Tibial artery (tissue), 4 donors: ENCODE data around the gene LRRC18.

ENCODE experiments used
- DNase-seq, 2 donors: peaks; one replicate each; pipeline ENCODE4 v3.0.0-alpha.2; 2019
- H3K27ac ChIP-seq, 2 donors: fragments of 200-600 bp; sonication (generic) in 1 of 2; 1 replicate in 1 of 2; 2 replicates in 1 of 2; pipeline ENCODE4 v1.5.1; 2018 to 2019; ENCODE audit warnings: mild to moderate bottlenecking in 1 of 2
- H3K27me3 ChIP-seq, 2 donors: fragments of 200-600 bp; sonication (generic) in 1 of 2; one replicate each; pipeline versions ENCODE4 v1.5.1 to v1.6.0; 2016 to 2019
- H3K36me3 ChIP-seq, 3 donors: fragments of 200-600 bp; sonication (generic) in 2 of 3; one replicate each; pipeline ENCODE4 v1.5.1; 2016 to 2019; ENCODE audit warnings: mild to moderate bottlenecking in 2 of 3
- H3K4me1 ChIP-seq, 4 donors: fragments of 200-600 bp; sonication (generic) in 2 of 4; 1 replicate in 3 of 4; 2 replicates in 1 of 4; pipeline ENCODE4 v1.5.1; 2016 to 2019
- H3K4me3 ChIP-seq, 2 donors: fragments of 200-600 bp; sonication (generic) in 1 of 2; 1 replicate in 1 of 2; 2 replicates in 1 of 2; pipeline ENCODE4 v1.5.1; 2018 to 2019; ENCODE audit warnings: mild to moderate bottlenecking in 2 of 2
- H3K9me3 ChIP-seq, 3 donors: fragments of 200-600 bp; sonication (generic) in 1 of 3; one replicate each; pipeline ENCODE4 v1.5.1; 2016 to 2019
- intact Hi-C: fragments of 100-400 bp; cut with DNase I; formaldehyde crosslinking; loops from one replicate; pipeline ENCODE4 v1.15.0; 2023; ENCODE audit warnings: low total_unique reads
- TF ChIP-seq, protein P1 (sequence below), 2 experiments: fragments of 200-600 bp in 1 of 2; fragments of 450-650 bp in 1 of 2; IDR thresholded peaks; one replicate each; pipeline ENCODE4 v1.5.1; 2017 to 2019; ENCODE audit warnings: antibody characterized with exemption in 2 of 2, mild to moderate bottlenecking in 1 of 2, moderate library complexity in 1 of 2

LRRC18 gene

GRCh38 chr10:48939790-48940325 is at the start of gene LRRC18:
LRRC18 (minus strand) TSS chr10:48939840; CDS start chr10:48914155, 25,685 bp downstream.
- TF ChIP-seq, protein P1, sequence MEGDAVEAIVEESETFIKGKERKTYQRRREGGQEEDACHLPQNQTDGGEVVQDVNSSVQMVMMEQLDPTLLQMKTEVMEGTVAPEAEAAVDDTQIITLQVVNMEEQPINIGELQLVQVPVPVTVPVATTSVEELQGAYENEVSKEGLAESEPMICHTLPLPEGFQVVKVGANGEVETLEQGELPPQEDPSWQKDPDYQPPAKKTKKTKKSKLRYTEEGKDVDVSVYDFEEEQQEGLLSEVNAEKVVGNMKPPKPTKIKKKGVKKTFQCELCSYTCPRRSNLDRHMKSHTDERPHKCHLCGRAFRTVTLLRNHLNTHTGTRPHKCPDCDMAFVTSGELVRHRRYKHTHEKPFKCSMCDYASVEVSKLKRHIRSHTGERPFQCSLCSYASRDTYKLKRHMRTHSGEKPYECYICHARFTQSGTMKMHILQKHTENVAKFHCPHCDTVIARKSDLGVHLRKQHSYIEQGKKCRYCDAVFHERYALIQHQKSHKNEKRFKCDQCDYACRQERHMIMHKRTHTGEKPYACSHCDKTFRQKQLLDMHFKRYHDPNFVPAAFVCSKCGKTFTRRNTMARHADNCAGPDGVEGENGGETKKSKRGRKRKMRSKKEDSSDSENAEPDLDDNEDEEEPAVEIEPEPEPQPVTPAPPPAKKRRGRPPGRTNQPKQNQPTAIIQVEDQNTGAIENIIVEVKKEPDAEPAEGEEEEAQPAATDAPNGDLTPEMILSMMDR (IDR thresholded peaks at IDR 0.05): no peak
- H3K27ac ChIP-seq: no peak within 1 kb of the TSS
- intact Hi-C loops: no loop called here
- no peak within 1 kb of the TSS for H3K4me3 ChIP-seq
- H3K36me3 ChIP-seq: no peaks in the 10 kb centered on the region
- H3K9me3 ChIP-seq: no peaks in the 10 kb centered on the region
- no peak for DNase-seq
- H3K4me1 ChIP-seq: no peaks in the 10 kb centered on the region
- no peaks in the 10 kb centered on the region for H3K27me3 ChIP-seq

DNA sequence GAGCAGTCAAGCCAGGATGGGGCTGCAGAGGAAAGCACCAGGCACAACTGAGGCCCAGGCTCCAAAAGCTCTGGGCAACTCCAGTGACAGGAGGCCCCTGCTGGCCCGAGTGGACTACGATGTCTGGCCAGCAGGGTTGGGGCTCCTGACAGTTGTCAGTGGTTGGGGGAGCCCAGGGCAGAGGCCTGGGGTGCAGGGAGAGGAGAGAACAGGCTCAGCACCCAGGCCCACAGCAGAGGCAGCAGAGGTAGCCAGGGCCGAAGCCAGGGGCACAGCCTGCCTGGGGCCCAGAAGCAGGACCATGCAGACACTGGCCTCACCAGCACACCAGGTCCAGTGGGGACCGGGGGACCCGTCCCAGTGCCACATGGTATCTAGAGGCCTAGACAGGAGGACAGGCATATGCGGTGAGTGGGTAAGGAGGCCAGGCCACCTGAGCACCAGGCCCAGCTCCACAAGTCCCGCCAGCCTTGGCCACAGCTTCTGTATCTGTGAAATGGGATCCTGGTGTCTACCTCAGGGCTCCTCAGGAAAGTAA is 46.0 kb upstream of the LRRC18 start:
- Histone ChIP-seq H3K27me3 (no peaks in the 10 kb centered on the region), H3K4me1 (no peaks in the 10 kb centered on the region), H3K4me3 (no peak overlapping the region), H3K27ac (no peak overlapping the region), H3K36me3 (no peaks in the 10 kb centered on the region), H3K9me3 (no peaks in the 10 kb centered on the region)
- DNase-seq: peak in 1 of 2 donors; percentile 62
- intact Hi-C loops: loop anchor here (10.0 kb wide), 2 partner anchors 331 to 529 kb away; no protein-coding TSS in a partner anchor
- TF ChIP-seq, protein P1 (IDR thresholded peaks at IDR 0.05): no peak

- H3K27me3 ChIP-seq: no peaks in the 10 kb centered on the region
- peak in 1 of 2 donors; percentile 40 for DNase-seq
- no peaks in the 10 kb centered on the region for H3K9me3 ChIP-seq
Measured at GRCh38 chr10:48983648-48984351, 44.2 kb upstream of the LRRC18 start.

DNA sequence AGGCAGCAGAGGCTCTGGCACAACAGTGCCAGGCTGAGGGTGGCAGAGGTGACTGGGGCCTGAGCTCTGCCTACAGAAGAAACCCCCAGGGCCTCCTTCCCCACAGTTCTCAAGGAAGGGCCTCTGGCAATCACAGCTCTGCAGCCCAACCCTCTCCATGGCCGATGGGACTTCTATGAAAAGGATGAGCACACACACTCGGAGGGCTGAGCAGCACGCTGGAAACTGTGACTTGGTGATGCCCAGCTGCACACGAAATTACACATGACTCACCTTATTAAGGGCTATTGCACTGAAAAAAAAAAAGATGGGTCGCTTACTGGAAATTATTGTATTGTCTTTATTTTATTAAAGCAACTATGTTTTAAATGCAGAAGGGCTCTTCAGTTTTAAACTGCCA is 42.9 kb upstream of the LRRC18 start:
- Histone ChIP-seq H3K4me3 (no peak overlapping the region), H3K4me1 (no peaks in the 10 kb centered on the region), H3K9me3 (no peaks in the 10 kb centered on the region), H3K27me3 (no peaks in the 10 kb centered on the region), H3K27ac (no peak overlapping the region), H3K36me3 (no peaks in the 10 kb centered on the region)
- no peak for DNase-seq
- TF ChIP-seq, protein P1 (IDR thresholded peaks at IDR 0.05): no peak
- intact Hi-C loops: loop anchor here (10.0 kb wide), 2 partner anchors 328 to 532 kb away; no protein-coding TSS in a partner anchor

More at GRCh38 chr10:48983648-48984351, 44.2 kb upstream of the LRRC18 start:
- TF ChIP-seq, protein P1 (IDR thresholded peaks at IDR 0.05): no peak
- intact Hi-C loops: loop anchor here (10.0 kb wide), 2 partner anchors 329 to 531 kb away; no protein-coding TSS in a partner anchor
- no peak overlapping the region for H3K4me3 ChIP-seq
- H3K4me1 ChIP-seq: no peaks in the 10 kb centered on the region
- no peaks in the 10 kb centered on the region for H3K36me3 ChIP-seq
- no peak overlapping the region for H3K27ac ChIP-seq

- H3K4me3 ChIP-seq: no peak overlapping the region
- DNase-seq: peak; percentile 46 to 74
- no peaks in the 10 kb centered on the region for H3K9me3 ChIP-seq
- H3K27me3 ChIP-seq: no peaks in the 10 kb centered on the region
- H3K36me3 ChIP-seq: no peaks in the 10 kb centered on the region
- no peaks in the 10 kb centered on the region for H3K4me1 ChIP-seq
- no peak overlapping the region for H3K27ac ChIP-seq
- intact Hi-C loops: loop anchor here (2.0 to 10.0 kb wide), 3 partner anchors 183 to 533 kb away; no protein-coding TSS in a partner anchor
- TF ChIP-seq, protein P1 (IDR thresholded peaks at IDR 0.05): peak; percentile 78 to 83
Measured at GRCh38 chr10:48981310-48981907, 41.8 kb upstream of the LRRC18 start.
